22Rv1 (cell line): ENCODE results near the gene HIVEP2.

Source experiments
- CTCF ChIP-seq: fragments of 450-650 bp; IDR thresholded peaks from 2 replicates; pipeline ENCODE4 v1.5.1; 2017; ENCODE audit warnings: mild to moderate bottlenecking
- ZFX ChIP-seq: fragments of 450-650 bp; IDR thresholded peaks from 2 replicates; pipeline ENCODE4 v1.6.1; 2017; ENCODE audit warnings: antibody characterized with exemption, borderline replicate concordance

GRCh38 chr6:142843361-142843760 lies 101.6 kb downstream of the HIVEP2 start:
- no peak for TF ChIP-seq CTCF
- TF ChIP-seq ZFX: no peak
